SJCRH30 (cell line): Measurements from ENCODE around the gene THAP8. TPM values are rescaled to one million over a fixed set of nuclear protein-coding genes. Genes with fewer than 3 reads are reported as not detected.

Experiments
- DNase-seq, 2 experiments: peaks; one replicate each; pipeline ENCODE4 v3.0.0-alpha.2; 2015 to 2020
- H3K27ac ChIP-seq: fragments of 250-450 bp; sonication (Bioruptor Pico); 2 replicates; pipeline ENCODE4 v1.5.1; 2020; ENCODE audit warnings: mild to moderate bottlenecking, moderate library complexity
- H3K27me3 ChIP-seq: fragments of 250-450 bp; sonication (Bioruptor Pico); 2 replicates; pipeline ENCODE4 v1.5.1; 2020; ENCODE audit warnings: mild to moderate bottlenecking, moderate library complexity
- H3K36me3 ChIP-seq: fragments of 250-450 bp; sonication (Bioruptor Pico); 2 replicates; pipeline ENCODE4 v1.5.1; 2020; ENCODE audit warnings: mild to moderate bottlenecking, moderate library complexity
- H3K4me1 ChIP-seq: fragments of 250-450 bp; sonication (Bioruptor Pico); 2 replicates; pipeline ENCODE4 v1.5.1; 2020; ENCODE audit warnings: mild to moderate bottlenecking, moderate library complexity
- H3K4me3 ChIP-seq: fragments of 250-450 bp; sonication (Bioruptor Pico); 2 replicates; pipeline ENCODE4 v1.5.1; 2020; ENCODE audit warnings: mild to moderate bottlenecking, moderate library complexity
- H3K9me3 ChIP-seq: fragments of 250-450 bp; sonication (Bioruptor Pico); replicated peaks from 2 replicates; pipeline ENCODE4 v1.5.1; 2020; ENCODE audit warnings: mild to moderate bottlenecking, moderate library complexity
- total RNA-seq: library from RNA; depleted of rRNA; stranded (reverse); fragments of >200 nt; shearing (Covaris generic); gene quantifications from 2 replicates; pipeline ENCODE4 v1.2.3, GENCODE V29; 2014; rRNA removed

Gene THAP8
- total RNA-seq, 1 experiment from 2014 or later = 3.9 TPM

GRCh38 chr19:35986664-35987570 is 67.2 kb downstream of the THAP8 start:
- no peak overlapping the region for H3K27ac ChIP-seq
- no peaks in the 10 kb centered on the region for H3K4me1 ChIP-seq
- H3K27me3 ChIP-seq = peaks cover 4% of the 10 kb centered on the region; the same call in 1 of the 2 replicates
- peak; percentile 24 to 27 for DNase-seq
- 0 out of 2 replicates have a peak, but pooled peaks cover 2% of the 10 kb centered on the region for H3K9me3 ChIP-seq
- H3K4me3 ChIP-seq = peak overlapping the region; percentile 5; the same call in 1 of the 2 replicates
- H3K36me3 ChIP-seq = no peaks in the 10 kb centered on the region

DNA sequence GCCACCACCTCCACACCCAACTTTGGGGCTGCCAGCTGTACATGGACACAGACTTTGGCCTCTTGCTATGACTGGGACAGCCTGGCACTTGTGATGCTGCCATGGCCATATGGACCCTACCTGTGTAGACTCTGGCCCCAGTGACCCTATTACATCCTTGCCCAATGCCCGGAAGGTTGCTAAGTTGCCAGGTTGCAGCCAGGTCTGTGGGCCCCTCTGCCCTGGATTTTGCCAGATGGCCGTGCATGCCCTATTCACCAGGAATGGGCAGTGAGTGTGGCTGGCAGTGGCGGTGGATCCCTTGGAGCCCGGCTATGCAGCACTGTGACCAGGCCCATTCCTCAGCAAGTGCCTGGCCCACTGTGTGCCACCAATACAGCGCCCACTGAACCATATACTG is 68.0 kb downstream of the THAP8 start:
- DNase-seq = no peak
- H3K27ac ChIP-seq = no peak overlapping the region
- H3K4me1 ChIP-seq = no peaks in the 10 kb centered on the region
- peaks cover 4% of the 10 kb centered on the region; the same call in 1 of the 2 replicates for H3K27me3 ChIP-seq
- no peaks in the 10 kb centered on the region for H3K36me3 ChIP-seq
- no peak overlapping the region for H3K4me3 ChIP-seq
- 0 out of 2 replicates have a peak, but pooled peaks cover 2% of the 10 kb centered on the region for H3K9me3 ChIP-seq

Other genes with a start within 250 kb of the THAP8 start
- gene PRODH2, start 241.4 kb downstream of the THAP8 start, total RNA-seq = not detected in 2 replicates
- not detected in 2 replicates for gene NPHS1, start 201.8 kb downstream of the THAP8 start, total RNA-seq
- not detected in 2 replicates for gene KIRREL2, start 197.4 kb downstream of the THAP8 start, total RNA-seq
- 32.1 and 32.7 TPM in 2 replicates for gene APLP1, start 185.7 kb downstream of the THAP8 start, total RNA-seq
- 6.2 and 7.3 TPM in 2 replicates for gene NFKBID, start 153.7 kb downstream of the THAP8 start, total RNA-seq
- gene HCST, start 151.8 kb downstream of the THAP8 start, total RNA-seq = not detected in 2 replicates
- gene TYROBP, start 146.0 kb downstream of the THAP8 start, total RNA-seq = not detected in 2 replicates
- 5.1 and 10.2 TPM in 2 replicates for gene LRFN3, start 117.9 kb downstream of the THAP8 start, total RNA-seq
- 21.6 and 27.9 TPM in 2 replicates for gene SDHAF1, start 59.1 kb downstream of the THAP8 start, total RNA-seq
- gene SYNE4, start 45.5 kb downstream of the THAP8 start, total RNA-seq = 0.10 and 0.20 TPM in 2 replicates
- 17.4 and 19.8 TPM in 2 replicates for gene ALKBH6, start 40.1 kb downstream of the THAP8 start, total RNA-seq
- 1.6 and 3.3 TPM in 2 replicates for gene CLIP3, start 21.4 kb downstream of the THAP8 start, total RNA-seq
- 19.8 and 23.5 TPM in 2 replicates for gene WDR62, start 612 bp upstream of the THAP8 start, total RNA-seq
- 0.79 and 1.4 TPM in 2 replicates for gene OVOL3, start 56.9 kb upstream of the THAP8 start, total RNA-seq
- 140 and 153 TPM in 2 replicates for gene POLR2I, start 60.6 kb upstream of the THAP8 start, total RNA-seq
- 212 and 217 TPM in 2 replicates for gene TBCB, start 61.2 kb upstream of the THAP8 start, total RNA-seq
- 339 and 397 TPM in 2 replicates for gene CAPNS1, start 85.8 kb upstream of the THAP8 start, total RNA-seq
- gene COX7A1, start 98.2 kb upstream of the THAP8 start, total RNA-seq = 0.61 TPM in 1 of 2 replicates, not detected in the other
- 4.1 and 5.2 TPM in 2 replicates for gene ZNF565, start 160.4 kb upstream of the THAP8 start, total RNA-seq
- gene ZNF146, start 160.8 kb upstream of the THAP8 start, total RNA-seq = 182 and 210 TPM in 2 replicates